DND-41 (cell line): ENCODE data around the gene PRDM13.

Experiments
- ATAC-seq: fragments of 200-7000 bp; cut with Tn5 transposase; 3 replicates; pipeline ENCODE4 v1.9.1; 2021; ENCODE audit warnings: low read depth; ENCODE audit not compliant: insufficient read depth
- DNase-seq: peaks from one replicate; pipeline ENCODE4 v3.0.0-alpha.2; 2020
- H2AFZ ChIP-seq: 2 replicates; pipeline ENCODE4 v1.6.0; 2012; ENCODE audit warnings: low read depth, low read length
- H3K27ac ChIP-seq: 2 replicates; pipeline ENCODE4 v1.5.1; 2012; ENCODE audit warnings: low read length, inconsistent platforms
- H3K27me3 ChIP-seq: fragments of 200-600 bp; sonication (generic); 2 replicates; pipeline ENCODE4 v1.6.0; 2012; ENCODE audit warnings: low read length, mild to moderate bottlenecking, inconsistent platforms; ENCODE audit not compliant: insufficient read depth, poor library complexity
- H3K36me3 ChIP-seq: 2 replicates; pipeline ENCODE4 v1.5.1; 2012; ENCODE audit warnings: low read length, inconsistent platforms; ENCODE audit not compliant: insufficient read depth
- H3K4me1 ChIP-seq: 2 replicates; pipeline ENCODE4 v1.5.1; 2012; ENCODE audit warnings: mild to moderate bottlenecking, low read length; ENCODE audit not compliant: insufficient read depth
- H3K4me2 ChIP-seq: 2 replicates; pipeline ENCODE4 v1.6.0; 2012; ENCODE audit warnings: mild to moderate bottlenecking, moderate library complexity, low read length, inconsistent platforms; ENCODE audit not compliant: insufficient read depth
- H3K4me3 ChIP-seq, 2 experiments: fragments of 200-600 bp in 1 of 2; shearing (Covaris generic) in 1 of 2; 2 replicates each; pipeline ENCODE4 v1.5.1; 2012 to 2016; ENCODE audit warnings: inconsistent platforms in 2 of 2, low read length in 2 of 2, mild to moderate bottlenecking in 2 of 2, low read depth in 1 of 2, moderate library complexity in 1 of 2
- H3K79me2 ChIP-seq: 2 replicates; pipeline ENCODE4 v1.6.0; 2012; ENCODE audit warnings: low read length, inconsistent platforms; ENCODE audit not compliant: insufficient read depth
- H3K9ac ChIP-seq: 2 replicates; pipeline ENCODE4 v1.6.0; 2012; ENCODE audit warnings: low read depth, mild to moderate bottlenecking, inconsistent platforms, low read length, moderate library complexity
- H3K9me3 ChIP-seq: 2 replicates; pipeline ENCODE4 v1.5.1; 2012; ENCODE audit warnings: low read length, moderate library complexity, mild to moderate bottlenecking, inconsistent platforms; ENCODE audit not compliant: insufficient read depth, severe bottlenecking
- H4K20me1 ChIP-seq: 2 replicates; pipeline ENCODE4 v1.6.0; 2012; ENCODE audit warnings: low read length; ENCODE audit not compliant: insufficient read depth
- CTCF ChIP-seq: IDR thresholded peaks from 2 replicates; pipeline ENCODE4 v1.5.1; 2012; ENCODE audit warnings: borderline replicate concordance, low read length, moderate library complexity, mild to moderate bottlenecking; ENCODE audit not compliant: poor library complexity, severe bottlenecking; ENCODE audit errors: extremely low read depth
- EZH2 ChIP-seq: IDR thresholded peaks from 3 replicates; pipeline ENCODE4 v1.6.1; 2012; ENCODE audit warnings: borderline replicate concordance, low read depth, mild to moderate bottlenecking, moderate library complexity, low read length, inconsistent platforms; ENCODE audit not compliant: severe bottlenecking

Gene PRDM13

GRCh38 chr6:99611148-99611547, 4.5 kb downstream of the PRDM13 start:
- DNase-seq (peak; percentile 35), ATAC-seq (peak; percentile 76)
- Histone ChIP-seq H3K27ac (peak overlapping the region; percentile 71), H2AFZ (peak overlapping the region; percentile 58; the same call in 1 of the 2 replicates), H3K79me2 (no peaks in the 10 kb centered on the region), H3K27me3 (no peaks in the 10 kb centered on the region), H3K4me2 (peak overlapping the region; percentile 34; the same call in 1 of the 2 replicates), H3K9me3 (no peaks in the 10 kb centered on the region), H3K9ac (no peak overlapping the region), H3K4me3 (no peak overlapping the region), H4K20me1 (no peaks in the 10 kb centered on the region), H3K4me1 (peaks cover 28% of the 10 kb centered on the region), H3K36me3 (no peaks in the 10 kb centered on the region)
- TF ChIP-seq EZH2 (no peak), CTCF (no peak)

DNA sequence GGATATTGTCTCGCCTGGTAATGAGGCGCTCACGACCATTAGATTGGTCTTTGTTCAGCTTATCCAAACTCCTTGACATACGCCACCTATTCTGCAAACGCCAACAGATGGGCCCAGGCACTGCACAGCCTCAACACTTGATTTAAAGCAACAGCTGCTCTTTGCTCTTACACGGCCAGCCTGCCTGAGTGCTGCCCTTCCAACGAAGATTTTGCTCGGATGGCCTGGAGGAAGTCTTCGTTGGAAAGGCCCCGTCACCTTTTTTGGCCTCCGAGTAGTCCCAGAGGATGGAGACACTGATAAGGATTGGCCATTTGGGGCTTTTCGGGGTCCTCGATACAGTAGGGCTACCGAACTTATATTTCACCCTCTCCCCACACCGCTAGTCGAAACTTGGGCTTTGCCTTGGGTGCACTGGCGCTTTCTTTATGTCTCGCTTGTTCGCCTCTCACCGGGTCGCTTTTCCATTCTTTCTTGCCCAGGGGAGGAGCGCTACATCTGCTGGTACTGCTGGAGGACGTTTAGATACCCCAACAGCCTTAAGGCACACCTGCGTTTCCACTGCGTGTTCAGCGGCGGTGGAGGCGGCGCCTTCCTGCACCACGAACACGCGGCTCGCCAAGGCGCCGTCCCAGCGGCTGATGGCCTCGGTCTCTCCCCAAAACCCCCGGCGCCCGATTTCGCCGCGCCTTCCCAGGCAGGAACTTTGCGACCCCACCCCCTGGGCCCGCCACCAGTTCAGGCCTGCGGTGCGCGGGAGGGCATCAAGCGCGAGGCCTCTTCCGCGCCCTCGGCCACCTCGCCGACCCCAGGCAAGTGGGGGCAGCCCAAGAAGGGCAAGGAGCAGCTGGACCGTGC, 6.1 kb downstream of the PRDM13 start:
- Histone ChIP-seq H3K4me1 (peaks cover 28% of the 10 kb centered on the region), H3K9me3 (no peaks in the 10 kb centered on the region), H4K20me1 (no peaks in the 10 kb centered on the region), H3K4me2 (no peak overlapping the region), H2AFZ (no peak overlapping the region), H3K27ac (no peak overlapping the region), H3K79me2 (no peaks in the 10 kb centered on the region), H3K27me3 (no peaks in the 10 kb centered on the region), H3K4me3 (no peak overlapping the region), H3K9ac (no peak overlapping the region), H3K36me3 (no peaks in the 10 kb centered on the region)
- DNase-seq (no peak), ATAC-seq (no peak)
- TF ChIP-seq EZH2 (no peak), CTCF (no peak)

GRCh38 chr6:99613409-99613704, 6.7 kb downstream of the PRDM13 start:
- Histone ChIP-seq H4K20me1 (no peaks in the 10 kb centered on the region), H2AFZ (no peak overlapping the region), H3K4me1 (peaks cover 28% of the 10 kb centered on the region), H3K27me3 (no peaks in the 10 kb centered on the region), H3K79me2 (no peaks in the 10 kb centered on the region), H3K9me3 (no peaks in the 10 kb centered on the region), H3K4me3 (no peak overlapping the region), H3K36me3 (no peaks in the 10 kb centered on the region), H3K27ac (no peak overlapping the region), H3K4me2 (no peak overlapping the region), H3K9ac (no peak overlapping the region)
- no peak for DNase-seq
- ATAC-seq = no peak
- TF ChIP-seq EZH2 (no peak), CTCF (no peak)
